ENCODE data around the gene HMCN1.
A peak's percentile ranks its signal among the peaks of the same experiment; 100 is the strongest.

Gene HMCN1

DNA sequence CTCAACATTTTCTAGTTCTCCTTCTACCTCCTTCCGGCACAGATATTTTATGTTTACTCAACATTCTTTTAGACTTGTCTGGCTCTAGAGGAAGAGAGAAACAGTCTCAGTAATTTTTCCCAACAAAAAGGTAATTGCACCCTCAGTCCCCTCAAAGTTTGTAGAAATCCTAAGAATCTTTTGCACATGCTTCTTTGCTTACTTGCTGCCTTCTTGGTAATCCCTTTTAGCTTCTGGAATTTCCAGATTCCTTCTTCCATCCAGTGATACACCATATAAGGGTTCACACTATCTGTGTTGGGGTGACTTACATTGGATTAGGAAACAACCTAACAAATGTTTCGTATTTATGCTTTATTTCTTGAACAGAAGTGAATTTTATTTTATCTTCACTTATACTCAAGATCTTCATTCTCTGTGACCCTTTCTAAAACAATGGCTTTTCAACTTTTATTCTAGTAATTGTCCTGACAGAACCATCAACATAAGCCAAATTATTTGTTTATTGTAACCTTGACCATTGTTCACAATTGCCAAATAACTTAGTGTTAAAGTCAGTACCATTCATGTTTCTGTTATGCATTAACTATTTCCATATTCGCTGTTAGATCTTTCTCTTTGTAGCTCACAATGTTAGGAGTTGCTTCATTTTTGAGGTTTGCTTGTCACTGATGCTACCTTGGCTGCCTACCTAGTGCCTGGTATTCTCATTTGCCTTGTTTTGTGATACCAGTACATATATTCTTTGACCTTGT is 238.1 kb downstream of the HMCN1 start:
- DNase-seq, result no peak

- peak; percentile 60 for DNase-seq
These were observed 239.5 kb downstream of the HMCN1 start for GRCh38 chr1:185973645-185974044.

GRCh38 chr1:185974367-185975170 is 240.4 kb downstream of the HMCN1 start:
- DNase-seq, result no peak

DNA sequence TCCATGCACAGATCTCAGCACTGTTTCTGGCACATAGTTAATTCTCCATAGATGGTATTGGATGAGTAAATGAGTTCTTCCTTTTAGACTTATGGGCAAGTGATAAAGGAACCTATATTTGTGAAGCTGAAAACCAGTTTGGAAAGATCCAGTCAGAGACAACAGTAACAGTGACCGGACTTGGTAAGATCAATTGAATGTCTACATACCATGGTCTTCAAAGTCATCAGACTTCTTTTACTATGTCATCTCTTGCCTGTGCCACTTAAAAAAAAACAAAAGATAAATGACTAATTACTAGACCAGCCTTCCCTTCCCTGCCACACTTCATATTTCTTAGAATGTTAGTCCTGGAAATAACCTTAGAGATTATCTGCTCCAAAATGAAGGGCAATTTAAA is 246.7 kb downstream of the HMCN1 start:
- DNase-seq, result no peak

DNA sequence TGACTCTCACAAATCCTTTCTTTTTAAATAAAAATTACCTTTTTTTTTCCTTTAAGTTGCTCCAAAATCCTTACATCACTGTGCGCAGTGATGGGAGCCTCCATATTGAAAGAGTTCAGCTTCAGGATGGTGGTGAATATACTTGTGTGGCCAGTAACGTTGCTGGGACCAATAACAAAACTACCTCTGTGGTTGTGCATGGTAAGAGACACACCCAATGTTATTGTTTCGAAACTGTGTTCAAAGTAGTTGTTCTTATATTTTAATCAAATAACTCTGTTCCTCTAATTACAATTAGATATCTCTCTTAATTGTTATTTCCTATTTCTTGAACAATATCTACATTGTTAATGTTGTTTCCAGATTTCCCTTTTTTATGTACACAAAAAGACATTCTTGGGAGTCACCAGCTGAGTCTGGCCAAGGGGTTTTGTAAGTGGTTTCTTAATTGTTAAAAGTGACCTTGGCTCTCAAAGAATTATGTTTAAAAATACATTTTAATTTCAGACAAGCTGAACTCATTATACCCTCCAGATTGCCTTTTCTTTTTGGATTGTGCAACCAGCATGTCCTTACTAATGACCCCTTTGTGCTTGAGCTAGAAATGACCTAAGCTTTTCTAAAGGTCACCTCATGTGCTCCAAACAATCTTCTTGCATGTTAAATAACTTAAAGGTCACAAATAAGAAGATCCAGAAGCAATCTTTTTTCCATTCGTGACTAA is 250.1 kb downstream of the HMCN1 start:
- no peak for DNase-seq

DNA sequence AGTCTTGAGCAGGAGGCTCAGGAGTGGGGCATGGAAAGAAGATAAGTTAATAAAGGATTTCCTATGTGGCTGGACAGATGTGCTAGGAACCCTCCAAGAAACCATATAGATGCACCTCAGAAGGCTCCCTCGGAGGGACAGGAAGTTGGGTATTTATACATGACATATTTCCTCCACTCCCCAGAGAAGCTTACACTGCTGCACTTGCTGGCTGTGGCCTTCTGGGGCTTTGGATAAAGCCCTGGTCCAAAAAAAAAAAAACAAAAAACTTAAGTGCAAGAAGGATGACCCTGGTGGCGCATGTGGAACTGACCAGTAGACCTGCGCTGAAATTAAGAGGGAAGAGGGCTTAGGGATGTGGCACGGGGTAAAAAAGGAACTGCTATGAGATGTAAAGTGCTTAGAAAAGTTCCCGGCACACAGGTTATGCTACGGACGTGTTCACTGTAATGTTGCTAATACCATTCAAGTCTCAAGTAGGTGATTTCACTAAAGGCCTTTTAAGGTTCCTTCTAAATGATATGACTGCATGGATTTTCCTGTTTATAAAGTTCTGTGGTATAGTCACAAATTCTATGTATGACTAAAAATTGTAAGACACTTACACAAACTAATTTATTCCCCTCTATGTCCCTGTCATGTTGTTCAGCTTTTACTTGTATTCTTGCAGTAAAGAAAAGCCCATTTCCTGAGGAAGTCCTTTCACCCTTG is 253.6 kb downstream of the HMCN1 start:
- no peak for DNase-seq

- DNase-seq, result no peak
These were observed 256.4 kb downstream of the HMCN1 start for GRCh38 chr1:185990565-185990964.

DNA sequence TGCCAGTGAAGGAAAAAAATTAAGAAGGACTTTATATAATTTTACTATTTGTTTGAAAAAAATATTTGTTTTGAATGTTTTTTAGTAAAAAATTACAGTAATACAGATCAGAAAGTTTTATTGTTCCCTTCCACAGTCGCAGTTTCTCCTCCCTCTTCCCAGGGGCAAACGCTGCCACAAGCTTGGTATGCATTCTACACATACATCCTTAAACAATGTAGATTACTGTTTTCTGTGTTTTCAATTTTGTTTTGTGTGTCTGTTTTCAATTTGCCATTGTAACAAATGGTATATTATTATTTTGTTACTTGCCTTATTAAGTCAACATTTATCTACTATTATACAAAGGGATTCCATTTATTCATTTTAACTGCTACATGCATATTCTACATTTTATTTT is 257.1 kb downstream of the HMCN1 start:
- DNase-seq, result no peak

DNA sequence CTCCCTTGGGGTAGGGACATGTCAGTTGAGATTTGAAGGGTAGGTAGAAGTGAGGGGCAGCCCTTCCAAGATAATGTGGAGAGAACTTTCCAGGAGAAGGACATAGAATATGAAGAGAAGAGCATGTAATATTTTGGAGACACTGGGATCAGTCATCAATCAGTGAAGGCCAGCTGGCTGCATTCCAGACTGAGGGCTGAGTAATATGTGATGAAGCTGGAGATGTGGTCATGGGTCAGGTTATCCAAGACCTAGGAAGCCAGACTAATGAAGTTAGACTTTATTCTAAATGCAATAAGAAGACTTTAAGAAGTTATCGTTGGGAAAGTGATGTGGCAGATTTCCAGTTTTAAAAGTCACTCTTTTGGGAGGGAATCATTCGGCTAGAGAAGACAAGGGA is 262.0 kb downstream of the HMCN1 start:
- DNase-seq, result peak; percentile 81

GRCh38 chr1:185998391-185998790 is 264.2 kb downstream of the HMCN1 start:
- DNase-seq, result no peak

DNA sequence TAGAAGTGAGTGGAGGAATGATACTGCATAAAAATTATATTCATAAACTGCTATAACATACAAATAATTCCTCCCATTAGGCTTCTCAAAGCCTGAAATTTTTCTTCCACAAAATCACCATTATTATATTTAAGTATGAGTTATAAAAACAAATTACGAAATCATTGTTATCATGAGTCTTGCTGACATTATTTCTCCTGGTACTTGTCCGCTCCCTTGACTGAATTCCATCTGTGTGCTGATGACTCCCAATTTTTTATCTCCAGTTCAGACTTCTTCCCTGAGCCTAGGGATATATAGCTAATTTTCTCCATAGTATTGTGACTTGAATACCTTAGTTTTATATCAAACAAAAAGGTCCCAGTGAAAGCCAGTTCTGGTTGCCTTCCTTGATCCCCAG is 268.2 kb downstream of the HMCN1 start:
- DNase-seq, result no peak

DNA sequence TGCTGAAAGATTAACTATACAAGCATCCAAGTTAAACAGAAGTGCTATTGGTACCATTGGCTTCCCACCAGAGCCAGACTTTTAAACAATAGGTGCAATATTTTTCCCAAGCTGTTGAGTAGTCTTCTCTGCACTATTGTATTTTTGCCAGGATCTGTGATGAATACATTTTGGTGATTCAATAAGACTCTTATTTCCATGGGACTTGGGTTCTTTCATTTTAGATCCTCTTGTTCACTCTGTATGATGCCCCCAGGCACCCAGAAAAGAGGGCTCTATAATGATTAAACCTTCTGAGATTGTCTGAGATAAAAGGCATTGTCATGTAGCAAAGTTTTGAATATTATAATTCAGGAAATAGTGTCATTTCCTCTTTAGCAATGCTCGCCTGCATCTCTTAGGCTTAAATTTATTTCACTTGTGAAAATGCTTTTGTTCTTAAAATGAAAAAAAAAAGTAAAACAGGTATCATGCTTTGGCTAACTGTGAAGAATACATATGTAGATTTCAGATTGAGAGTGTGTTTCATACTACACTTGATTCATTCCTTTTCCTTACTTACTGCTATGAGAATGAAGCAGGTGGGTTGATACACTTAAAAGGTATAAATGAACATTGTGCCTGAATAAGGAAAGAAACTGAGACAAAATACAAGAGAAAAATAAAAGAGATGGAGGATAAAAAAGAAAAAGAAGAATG is 275.0 kb downstream of the HMCN1 start:
- DNase-seq, result no peak

DNA sequence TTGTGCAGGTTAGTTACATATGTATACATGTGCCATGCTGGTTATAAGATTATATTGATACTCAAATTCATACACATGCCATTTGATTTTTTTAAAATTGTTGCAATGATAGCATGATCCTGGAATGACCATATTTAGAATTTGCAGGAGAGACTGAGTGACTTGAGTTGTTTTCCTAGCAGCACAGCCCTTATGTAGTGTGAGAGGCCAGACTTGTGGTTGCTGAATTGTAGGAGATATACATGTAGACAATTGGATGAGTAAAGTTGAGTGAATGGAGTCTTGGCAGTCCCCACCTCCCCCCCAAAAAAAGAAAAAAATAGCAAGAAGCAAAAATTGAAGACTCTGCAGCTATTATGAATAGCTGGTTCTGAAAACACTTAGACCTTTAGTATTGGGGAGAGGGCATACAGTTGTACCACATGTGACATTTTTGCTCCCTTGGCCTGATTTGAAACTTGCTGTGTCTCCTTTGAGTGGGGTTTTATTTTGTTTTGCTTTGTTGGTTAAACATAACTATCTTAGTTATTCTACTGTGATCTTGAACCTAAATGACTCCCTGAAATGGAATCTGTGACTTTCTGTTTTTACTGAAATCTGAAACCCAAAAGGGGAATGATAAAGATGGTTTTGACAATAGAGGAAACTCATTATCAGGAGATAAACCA is 280.3 kb downstream of the HMCN1 start:
- no peak for DNase-seq

- DNase-seq, result no peak
These were observed 282.7 kb downstream of the HMCN1 start for GRCh38 chr1:186016856-186017255.

DNA sequence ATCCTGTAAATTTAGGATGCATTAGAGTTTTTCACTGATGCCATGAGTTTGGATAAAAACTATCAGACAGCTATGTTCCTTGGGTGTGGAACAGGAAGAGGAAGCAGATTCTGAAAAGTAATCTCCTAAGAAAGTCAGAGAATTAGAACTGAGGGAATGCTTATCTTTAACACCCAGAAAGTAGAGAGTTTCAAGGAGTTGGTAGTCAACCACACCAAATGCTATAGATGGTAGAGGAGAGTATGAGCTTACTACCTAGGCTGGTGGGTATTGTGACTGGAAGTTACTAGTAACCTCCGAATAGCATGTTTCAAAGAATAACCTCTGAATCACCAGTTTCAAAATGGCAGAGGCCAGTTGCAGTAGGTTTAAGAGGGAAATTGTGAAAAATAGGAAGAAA is 288.0 kb downstream of the HMCN1 start:
- DNase-seq, result no peak

GRCh38 chr1:186026946-186027345 is 292.8 kb downstream of the HMCN1 start:
- DNase-seq, result no peak

GRCh38 chr1:186027621-186028020 is 293.4 kb downstream of the HMCN1 start:
- DNase-seq, result no peak

DNA sequence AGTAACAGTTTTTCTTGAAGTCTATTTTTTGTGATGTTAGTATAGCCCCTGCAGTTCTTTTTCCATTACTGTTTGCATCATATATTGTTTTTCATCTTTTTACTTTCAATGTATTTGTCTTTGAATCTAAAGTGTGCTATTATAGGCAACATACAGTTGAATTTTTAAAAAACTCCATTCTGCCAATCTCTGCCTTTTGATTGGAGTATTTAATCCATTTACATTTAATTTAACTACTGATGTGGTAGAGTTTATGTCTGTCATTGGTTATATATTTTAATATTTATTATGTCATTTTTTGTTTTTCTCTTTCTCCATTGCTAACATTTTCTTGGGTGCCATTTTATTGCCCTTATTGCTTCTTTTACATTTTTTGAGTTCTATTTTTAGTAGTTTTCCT is 296.3 kb downstream of the HMCN1 start:
- no peak for DNase-seq

DNA sequence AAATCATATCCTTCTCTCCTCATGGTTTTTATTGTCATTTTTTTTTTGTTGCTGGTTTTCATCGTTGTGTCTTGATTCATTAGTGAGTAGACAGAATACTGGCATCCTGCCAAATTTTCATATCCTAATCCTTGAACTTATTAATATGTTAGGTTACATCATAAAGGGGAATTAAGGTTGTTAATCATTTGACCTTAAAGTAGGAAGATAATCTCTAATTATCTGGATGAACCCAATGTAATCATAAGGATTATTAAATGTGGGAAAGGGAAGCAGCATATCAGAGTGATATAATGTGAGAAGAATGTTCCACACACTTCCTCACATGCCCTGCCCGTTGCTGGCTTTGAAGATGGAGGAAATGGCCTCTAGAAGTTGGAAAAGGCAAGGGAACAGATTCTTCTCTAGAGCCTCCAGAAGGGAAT is 299.7 kb downstream of the HMCN1 start:
- no peak for DNase-seq

GRCh38 chr1:186042230-186042629 is 308.0 kb downstream of the HMCN1 start:
- no peak for DNase-seq

- DNase-seq, result no peak
These were observed 309.1 kb downstream of the HMCN1 start for GRCh38 chr1:186043296-186043695.
